ENCODE measurements around the gene IFT88. TPM values are rescaled to one million over a fixed set of nuclear protein-coding genes. Genes with fewer than 3 reads are reported as not detected.

Gene IFT88
- total and polyA plus RNA-seq, 2 donors (not counting 1 experiment from before 2014, with no cell fraction given) = 9.3 to 17.5 TPM

GRCh38 chr13:20685092-20685491 lies 118.1 kb downstream of the IFT88 start:
- DNase-seq (ENCODE audit: low read depth in 2 of 2) = no peak

GRCh38 chr13:20686167-20686566 lies 119.2 kb downstream of the IFT88 start:
- Histone ChIP-seq H3K4me2 (ENCODE audit: extremely low read depth, insufficient read depth, low read length) (no peak overlapping the region), H3K27me3 (ENCODE audit: control insufficient read depth, insufficient read depth, low read length) (no peaks in the 10 kb centered on the region), H4K20me1 (ENCODE audit: control insufficient read depth, extremely low read depth, insufficient read depth, low read length) (no peaks in the 10 kb centered on the region), H2AFZ (ENCODE audit: low read length) (no peak overlapping the region), H3K36me3 (ENCODE audit: control insufficient read depth, insufficient read depth, low read length) (no peaks in the 10 kb centered on the region), H3K27ac (ENCODE audit: insufficient read depth, low read length) (no peak overlapping the region), H3K79me2 (ENCODE audit: control insufficient read depth, insufficient read depth, low read length) (no peaks in the 10 kb centered on the region), H3K9ac (ENCODE audit: insufficient read depth, low read length) (no peak overlapping the region), H3K4me1 (ENCODE audit: control insufficient read depth, extremely low read depth, insufficient read depth, low read length) (peaks cover 3% of the 10 kb centered on the region), H3K9me3 (ENCODE audit: control insufficient read depth, insufficient read depth, low read depth, low read length) (no peaks in the 10 kb centered on the region), H3K4me3 (replicated peaks in 1 of 4; ENCODE audit: control extremely low read depth in 1 of 4, insufficient read depth in 1 of 4, low read depth in 3 of 4, low read length in 4 of 4) (no peak overlapping the region)
- TF ChIP-seq EZH2 (IDR thresholded peaks at IDR 0.05; ENCODE audit: low read length, missing control alignments) = no peak
- no peak for TF ChIP-seq CTCF (conservative IDR thresholded peaks at IDR 0.05 in 1 of 2, IDR thresholded peaks at IDR 0.05 in 1 of 2; ENCODE audit: low read depth in 1 of 2, low read length in 2 of 2)
- DNase-seq (ENCODE audit: low read depth in 2 of 2) = no peak

More at GRCh38 chr13:20685092-20685491, 118.1 kb downstream of the IFT88 start:
- no peaks in the 10 kb centered on the region for H4K20me1 ChIP-seq (ENCODE audit: control insufficient read depth, extremely low read depth, insufficient read depth, low read length)
- no peak overlapping the region for H3K4me2 ChIP-seq (ENCODE audit: extremely low read depth, insufficient read depth, low read length)
- TF ChIP-seq CTCF (conservative IDR thresholded peaks at IDR 0.05 in 1 of 2, IDR thresholded peaks at IDR 0.05 in 1 of 2; ENCODE audit: low read depth in 1 of 2, low read length in 2 of 2) (no peak), EZH2 (IDR thresholded peaks at IDR 0.05; ENCODE audit: low read length, missing control alignments) (no peak)
- H3K27ac ChIP-seq (ENCODE audit: insufficient read depth, low read length) = no peak overlapping the region
- no peak overlapping the region for H3K4me3 ChIP-seq (replicated peaks in 1 of 4; ENCODE audit: control extremely low read depth in 1 of 4, insufficient read depth in 1 of 4, low read depth in 3 of 4, low read length in 4 of 4)
- no peaks in the 10 kb centered on the region for H3K9me3 ChIP-seq (ENCODE audit: control insufficient read depth, insufficient read depth, low read depth, low read length)
- no peaks in the 10 kb centered on the region for H3K27me3 ChIP-seq (ENCODE audit: control insufficient read depth, insufficient read depth, low read length)
- peaks cover 3% of the 10 kb centered on the region for H3K4me1 ChIP-seq (ENCODE audit: control insufficient read depth, extremely low read depth, insufficient read depth, low read length)
- no peak overlapping the region for H2AFZ ChIP-seq (ENCODE audit: low read length)
- H3K9ac ChIP-seq (ENCODE audit: insufficient read depth, low read length) = no peak overlapping the region
- no peaks in the 10 kb centered on the region for H3K36me3 ChIP-seq (ENCODE audit: control insufficient read depth, insufficient read depth, low read length)
- no peaks in the 10 kb centered on the region for H3K79me2 ChIP-seq (ENCODE audit: control insufficient read depth, insufficient read depth, low read length)

- H3K27ac ChIP-seq (ENCODE audit: insufficient read depth, low read length) = no peak overlapping the region
- H3K4me1 ChIP-seq (ENCODE audit: control insufficient read depth, extremely low read depth, insufficient read depth, low read length) = no peaks in the 10 kb centered on the region
- no peak overlapping the region for H3K9ac ChIP-seq (ENCODE audit: insufficient read depth, low read length)
- H4K20me1 ChIP-seq (ENCODE audit: control insufficient read depth, extremely low read depth, insufficient read depth, low read length) = no peaks in the 10 kb centered on the region
- no peaks in the 10 kb centered on the region for H3K36me3 ChIP-seq (ENCODE audit: control insufficient read depth, insufficient read depth, low read length)
- TF ChIP-seq CTCF (conservative IDR thresholded peaks at IDR 0.05 in 1 of 2, IDR thresholded peaks at IDR 0.05 in 1 of 2; ENCODE audit: low read depth in 1 of 2, low read length in 2 of 2) (no peak), EZH2 (IDR thresholded peaks at IDR 0.05; ENCODE audit: low read length, missing control alignments) (no peak)
- H3K79me2 ChIP-seq (ENCODE audit: control insufficient read depth, insufficient read depth, low read length) = no peaks in the 10 kb centered on the region
- no peak overlapping the region for H2AFZ ChIP-seq (ENCODE audit: low read length)
- no peak overlapping the region for H3K4me2 ChIP-seq (ENCODE audit: extremely low read depth, insufficient read depth, low read length)
- no peak overlapping the region for H3K4me3 ChIP-seq (replicated peaks in 1 of 4; ENCODE audit: control extremely low read depth in 1 of 4, insufficient read depth in 1 of 4, low read depth in 3 of 4, low read length in 4 of 4)
- DNase-seq (ENCODE audit: low read depth in 2 of 2) = peak in 1 of 2 donors; percentile 27
- H3K27me3 ChIP-seq (ENCODE audit: control insufficient read depth, insufficient read depth, low read length) = no peaks in the 10 kb centered on the region
- H3K9me3 ChIP-seq (ENCODE audit: control insufficient read depth, insufficient read depth, low read depth, low read length) = no peaks in the 10 kb centered on the region
Observed at GRCh38 chr13:20686863-20687579, 120.1 kb downstream of the IFT88 start.

Measured in fibroblast of lung (primary cell).